SU-DHL-6 (cell line): ENCODE results near the gene HOMER3.

Source experiments
- CTCF ChIP-seq: fragments of 200-600 bp; sonication (generic); IDR thresholded peaks from one replicate; pipeline ENCODE4 v1.5.1; 2017; ENCODE audit warnings: antibody characterized with exemption, mild to moderate bottlenecking, low read length, moderate library complexity; ENCODE audit not compliant: insufficient read depth, poor library complexity, severe bottlenecking
- EZH2phosphoT487 ChIP-seq: fragments of 200-600 bp; sonication (generic), shearing (Covaris generic); conservative IDR thresholded peaks from 2 replicates; pipeline ENCODE4 v1.6.1; 2018; ENCODE audit warnings: mild to moderate bottlenecking, antibody characterized with exemption, low read length, moderate library complexity, mixed read lengths

DNA sequence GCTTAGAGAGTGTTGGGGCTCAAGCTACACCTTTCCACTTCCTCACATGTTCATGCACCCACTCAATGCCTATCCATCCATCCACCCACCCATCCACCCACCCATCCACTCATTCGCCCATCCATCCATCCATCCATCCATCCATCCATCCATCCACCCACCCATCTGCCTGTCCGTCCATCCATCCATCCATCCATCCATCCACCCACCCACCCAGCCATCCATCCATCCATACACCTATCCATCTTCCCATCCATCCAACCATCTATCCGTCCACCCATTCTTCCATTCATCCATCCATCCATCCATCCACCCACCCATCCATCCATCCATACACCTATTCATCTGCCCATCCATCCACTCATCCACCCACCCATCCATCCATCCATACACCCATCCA lies 13.1 kb upstream of the HOMER3 start:
- TF ChIP-seq CTCF (no peak), EZH2phosphoT487 (no peak)
